Right lobe of liver (tissue), 6 donors: Measurements from ENCODE around the gene BCL2L12. TPM values are rescaled to one million over a fixed set of nuclear protein-coding genes. Genes with fewer than 3 reads are reported as not detected.

Experiments
- ATAC-seq, 4 donors: fragments of 200-7000 bp; cut with Tn5 transposase; one replicate each; pipeline ENCODE4 v1.9.1; 2020; ENCODE audit warnings: mild to moderate bottlenecking in 4 of 4, moderate library complexity in 4 of 4
- DNase-seq, 3 donors: peaks; one replicate each; pipeline ENCODE4 v3.0.0-alpha.2; 2020
- H3K27ac ChIP-seq, 3 donors: fragments of 200-600 bp; one replicate each; pipeline ENCODE4 v1.8.0; 2022
- H3K27me3 ChIP-seq, 2 donors: fragments of 200-600 bp; one replicate each; pipeline ENCODE4 v1.8.0; 2022
- H3K36me3 ChIP-seq, 4 donors: fragments of 200-600 bp; sonication (generic) in 1 of 4; one replicate each; pipeline versions ENCODE4 v1.5.1 to v1.8.0; 2017 to 2022; ENCODE audit warnings: control low read depth in 1 of 4
- H3K4me1 ChIP-seq, 4 donors: fragments of 200-600 bp; sonication (generic) in 1 of 4; one replicate each; pipeline versions ENCODE4 v1.5.1 to v1.8.0; 2017 to 2022; ENCODE audit warnings: control low read depth in 1 of 4
- H3K4me3 ChIP-seq, 3 donors: fragments of 200-600 bp; one replicate each; pipeline ENCODE4 v1.8.0; 2022
- H3K9me3 ChIP-seq, 4 donors: fragments of 200-600 bp; sonication (generic) in 1 of 4; one replicate each; pipeline versions ENCODE4 v1.5.1 to v1.8.0; 2017 to 2022; ENCODE audit warnings: control low read depth in 1 of 4
- POLR2A ChIP-seq: fragments of 450-650 bp; IDR thresholded peaks from one replicate; pipeline ENCODE4 v1.6.1; 2017; ENCODE audit warnings: antibody characterized with exemption, mild to moderate bottlenecking
- WGBS: methylation state at CpG from one replicate; pipeline ENCODE4 v1.1.6; 2018; ENCODE audit warnings: low coverage, low lambda C conversion rate; ENCODE audit not compliant: insufficient coverage; ENCODE audit errors: missing lambda C conversion rate; 5-methylcytosine and 5-hydroxymethylcytosine counted together
- intact Hi-C, 2 donors: fragments of 100-400 bp; cut with DNase I; formaldehyde crosslinking; loops; one replicate each; pipeline versions ENCODE4 v1.11.2 to v1.14.1; 2022
- total RNA-seq, 6 experiments: library from RNA; depleted of rRNA in 2 of 6; stranded (reverse); fragments of >200 nt in 2 of 6; fragmentation: NEBNext Ultra II Directional in 3 of 6; extraction: Animal tissue kit (Norgen Biotek cat#: 25700) in 3 of 6; gene quantifications; one replicate each; pipeline versions ENCODE4 v1.1.0 to v1.2.4, GENCODE V29; 2016 to 2023
- TF ChIP-seq, protein P1 (sequence below), 4 donors: fragments of 200-600 bp in 3 of 4; fragments of 450-650 bp in 1 of 4; IDR thresholded peaks; one replicate each; pipeline versions ENCODE4 v1.5.1 to v1.8.0; 2016 to 2022; ENCODE audit warnings: antibody characterized with exemption in 4 of 4, mild to moderate bottlenecking in 2 of 4
- donor health status: DM: no; HTN: yes; CAD: no.
- donor health status: DM: no; HTN: no; CAD: no.
- donor health status: DM: no; HTN: no; CAD: no.
- donor health status: DM: no; HTN: yes; CAD: no.
- donor health status: DM: no; HTN: yes; CAD: no.

The BCL2L12 gene
- total RNA-seq, 6 experiments from 2014 or later: 4.5 to 11.6 (median 10.5) TPM

- no peaks in the 10 kb centered on the region for H3K27me3 ChIP-seq
- H3K36me3 ChIP-seq: peaks cover 0 to 69% (median 21%) of the 10 kb centered on the region in 4 donors
- no peak overlapping the region for H3K27ac ChIP-seq
- DNase-seq (no peak), ATAC-seq (no peak)
- TF ChIP-seq POLR2A: no peak
- TF ChIP-seq, protein P1, sequence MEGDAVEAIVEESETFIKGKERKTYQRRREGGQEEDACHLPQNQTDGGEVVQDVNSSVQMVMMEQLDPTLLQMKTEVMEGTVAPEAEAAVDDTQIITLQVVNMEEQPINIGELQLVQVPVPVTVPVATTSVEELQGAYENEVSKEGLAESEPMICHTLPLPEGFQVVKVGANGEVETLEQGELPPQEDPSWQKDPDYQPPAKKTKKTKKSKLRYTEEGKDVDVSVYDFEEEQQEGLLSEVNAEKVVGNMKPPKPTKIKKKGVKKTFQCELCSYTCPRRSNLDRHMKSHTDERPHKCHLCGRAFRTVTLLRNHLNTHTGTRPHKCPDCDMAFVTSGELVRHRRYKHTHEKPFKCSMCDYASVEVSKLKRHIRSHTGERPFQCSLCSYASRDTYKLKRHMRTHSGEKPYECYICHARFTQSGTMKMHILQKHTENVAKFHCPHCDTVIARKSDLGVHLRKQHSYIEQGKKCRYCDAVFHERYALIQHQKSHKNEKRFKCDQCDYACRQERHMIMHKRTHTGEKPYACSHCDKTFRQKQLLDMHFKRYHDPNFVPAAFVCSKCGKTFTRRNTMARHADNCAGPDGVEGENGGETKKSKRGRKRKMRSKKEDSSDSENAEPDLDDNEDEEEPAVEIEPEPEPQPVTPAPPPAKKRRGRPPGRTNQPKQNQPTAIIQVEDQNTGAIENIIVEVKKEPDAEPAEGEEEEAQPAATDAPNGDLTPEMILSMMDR (IDR thresholded peaks at IDR 0.05): no peak
- no peaks in the 10 kb centered on the region for H3K4me1 ChIP-seq
- no peaks in the 10 kb centered on the region for H3K9me3 ChIP-seq
- H3K4me3 ChIP-seq: no peak overlapping the region
- intact Hi-C loops: no loop called here
- 98% methylated on average over 11 of the region's 58 CpGs for WGBS
Observed at GRCh38 chr19:49652551-49653465, 12.9 kb upstream of the BCL2L12 start.

GRCh38 chr19:49653466-49653806 lies 12.3 kb upstream of the BCL2L12 start:
- H3K36me3 ChIP-seq: peaks cover 0 to 74% (median 22%) of the 10 kb centered on the region in 4 donors
- WGBS: no CpG with 5 or more reads among the region's 13 CpGs

GRCh38 chr19:49654581-49654980 lies 11.2 kb upstream of the BCL2L12 start:
- DNase-seq (no peak), ATAC-seq (no peak)
- Histone ChIP-seq H3K9me3 (no peaks in the 10 kb centered on the region), H3K4me1 (no peaks in the 10 kb centered on the region), H3K27ac (no peak overlapping the region), H3K27me3 (no peaks in the 10 kb centered on the region), H3K4me3 (no peak overlapping the region), H3K36me3 (peaks cover 0 to 75% (median 19%) of the 10 kb centered on the region in 4 donors)
- intact Hi-C loops: no loop called here
- WGBS: 75% methylated on average over 6 of the region's 10 CpGs
- no peak for TF ChIP-seq POLR2A
- TF ChIP-seq, protein P1 (IDR thresholded peaks at IDR 0.05): no peak

More at GRCh38 chr19:49653466-49653806, 12.3 kb upstream of the BCL2L12 start:
- DNase-seq: no peak
- H3K27me3 ChIP-seq: no peaks in the 10 kb centered on the region
- no peak overlapping the region for H3K4me3 ChIP-seq
- H3K9me3 ChIP-seq: no peaks in the 10 kb centered on the region
- H3K4me1 ChIP-seq: no peaks in the 10 kb centered on the region
- intact Hi-C loops: no loop called here
- no peak for TF ChIP-seq POLR2A
- TF ChIP-seq, protein P1 (IDR thresholded peaks at IDR 0.05): no peak
- H3K27ac ChIP-seq: no peak overlapping the region
- no peak for ATAC-seq

DNA sequence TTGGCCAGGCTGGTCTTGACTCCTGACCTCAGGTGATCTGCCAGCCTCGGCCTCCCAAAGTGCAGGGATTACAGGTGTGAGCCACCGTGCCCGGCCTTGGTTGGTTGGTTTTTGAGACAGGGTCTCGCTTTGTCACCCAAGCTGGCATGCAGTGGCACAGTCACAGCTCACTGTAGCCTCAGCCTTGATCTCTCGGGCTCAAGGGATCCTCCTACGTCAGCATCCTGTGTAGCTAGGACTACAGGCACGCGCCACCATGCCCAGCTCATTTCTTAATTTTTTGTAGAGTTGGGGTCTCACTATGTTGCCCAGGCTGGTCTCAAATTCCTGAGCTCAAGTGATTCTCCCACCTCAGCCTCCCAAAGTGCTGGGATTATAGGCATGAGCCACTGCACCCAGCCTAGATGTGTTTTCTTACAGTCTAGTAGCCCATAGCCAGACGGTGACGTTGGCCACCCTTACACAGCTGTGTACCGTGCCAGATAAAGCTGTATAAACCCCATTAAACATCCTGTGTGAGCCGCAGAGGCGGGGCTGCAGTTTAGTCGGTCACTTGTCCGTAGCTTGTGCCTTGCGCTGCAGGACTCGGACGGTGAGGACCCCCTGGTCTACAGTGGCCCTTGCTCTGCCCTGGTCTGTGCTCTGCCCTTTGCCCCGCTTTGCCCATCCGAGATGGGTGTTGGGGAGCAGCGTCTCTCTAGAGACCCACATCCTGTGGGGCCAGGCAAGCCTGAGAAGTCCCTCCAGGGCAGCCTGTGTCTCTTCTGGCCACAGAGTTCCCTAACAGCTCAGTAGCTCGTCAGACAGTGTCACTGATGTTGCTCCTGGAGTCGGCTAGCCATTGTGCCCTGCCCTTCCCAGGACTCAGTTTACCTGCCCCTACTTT lies 9.9 kb upstream of the BCL2L12 start:
- Histone ChIP-seq H3K36me3 (peaks cover 0 to 72% (median 19%) of the 10 kb centered on the region in 4 donors), H3K27me3 (no peaks in the 10 kb centered on the region), H3K4me1 (no peaks in the 10 kb centered on the region), H3K9me3 (no peaks in the 10 kb centered on the region), H3K27ac (no peak overlapping the region), H3K4me3 (no peak overlapping the region)
- DNase-seq (no peak), ATAC-seq (no peak)
- intact Hi-C loops: no loop called here
- WGBS: 92% methylated on average over 8 of the region's 23 CpGs
- no peak for TF ChIP-seq POLR2A
- TF ChIP-seq, protein P1 (IDR thresholded peaks at IDR 0.05): no peak
